ENCODE measurements around the gene ARRDC4. TPM values are rescaled to one million over a fixed set of nuclear protein-coding genes. Genes with fewer than 3 reads are reported as not detected.

The ARRDC4 gene
- total RNA-seq, 2 experiments from 2014 or later: 3.5 TPM

- Mint-ChIP-seq H3K27ac (peak overlapping the region; percentile 64), H3K36me3 (ENCODE audit: low read depth) (peaks cover 4% of the 10 kb centered on the region), H3K27me3 (no peaks in the 10 kb centered on the region), H3K4me3 (peak overlapping the region; percentile 87), H3K9me3 (no peaks in the 10 kb centered on the region), H3K4me1 (ENCODE audit: low read depth) (peaks cover 26% of the 10 kb centered on the region)
- no peak overlapping the region for H3K27ac ChIP-seq (ENCODE audit: low read depth in 1 of 2, low read length in 2 of 2)
- H3K27me3 ChIP-seq (ENCODE audit: control insufficient read depth in 1 of 2, insufficient read depth in 2 of 2, low read length in 2 of 2): no peaks in the 10 kb centered on the region
- H3K36me3 ChIP-seq (ENCODE audit: insufficient read depth, low read length): no peaks in the 10 kb centered on the region
- intact Hi-C loops (cut with DNase I, micrococcal nuclease): no loop called here
- no peak overlapping the region for H3K4me3 ChIP-seq (ENCODE audit: low read length)
- peaks cover 0 to 3% of the 10 kb centered on the region in 2 experiments for H3K9me3 ChIP-seq (ENCODE audit: control insufficient read depth in 1 of 2, insufficient read depth in 1 of 2, low read length in 2 of 2)
- ChIA-PET CTCF (no interaction called here), POLR2A (no interaction called here)
- no peak for ATAC-seq (ENCODE audit: poor library complexity)
- no peak for DNase-seq
- TF ChIP-seq CTCF (IDR thresholded peaks at IDR 0.05): no peak
- peaks cover 14% of the 10 kb centered on the region for H3K4me1 ChIP-seq (ENCODE audit: insufficient read depth, low read length)
Measured at GRCh38 chr15:97962263-97962662, 1.8 kb downstream of the ARRDC4 start.

GRCh38 chr15:97963779-97964178 is 3.3 kb downstream of the ARRDC4 start:
- no peaks in the 10 kb centered on the region for H3K27me3 Mint-ChIP-seq
- ChIA-PET CTCF (no interaction called here), POLR2A (no interaction called here)
- H3K4me1 Mint-ChIP-seq (ENCODE audit: low read depth): peaks cover 26% of the 10 kb centered on the region
- no peaks in the 10 kb centered on the region for H3K27me3 ChIP-seq (ENCODE audit: control insufficient read depth in 1 of 2, insufficient read depth in 2 of 2, low read length in 2 of 2)
- peak overlapping the region; percentile 12 for H3K4me3 Mint-ChIP-seq
- peaks cover 4% of the 10 kb centered on the region for H3K36me3 Mint-ChIP-seq (ENCODE audit: low read depth)
- H3K27ac ChIP-seq (ENCODE audit: low read depth in 1 of 2, low read length in 2 of 2): no peak overlapping the region
- intact Hi-C loops (cut with DNase I, micrococcal nuclease): no loop called here
- H3K4me3 ChIP-seq (ENCODE audit: low read length): no peak overlapping the region
- peaks cover 14% of the 10 kb centered on the region for H3K4me1 ChIP-seq (ENCODE audit: insufficient read depth, low read length)
- no peaks in the 10 kb centered on the region for H3K36me3 ChIP-seq (ENCODE audit: insufficient read depth, low read length)
- H3K9me3 ChIP-seq (ENCODE audit: control insufficient read depth in 1 of 2, insufficient read depth in 1 of 2, low read length in 2 of 2): peaks cover 0 to 3% of the 10 kb centered on the region in 2 experiments
- no peak for DNase-seq
- no peak for TF ChIP-seq CTCF (IDR thresholded peaks at IDR 0.05)
- H3K27ac Mint-ChIP-seq: no peak overlapping the region
- ATAC-seq (ENCODE audit: poor library complexity): no peak
- H3K9me3 Mint-ChIP-seq: no peaks in the 10 kb centered on the region

GRCh38 chr15:97966246-97966645 is 5.7 kb downstream of the ARRDC4 start:
- Histone ChIP-seq H3K27me3 (ENCODE audit: control insufficient read depth in 1 of 2, insufficient read depth in 2 of 2, low read length in 2 of 2) (no peaks in the 10 kb centered on the region), H3K4me1 (ENCODE audit: insufficient read depth, low read length) (peaks cover 5% of the 10 kb centered on the region), H3K4me3 (ENCODE audit: low read length) (no peak overlapping the region), H3K9me3 (ENCODE audit: control insufficient read depth in 1 of 2, insufficient read depth in 1 of 2, low read length in 2 of 2) (peaks cover 0 to 2% of the 10 kb centered on the region in 2 experiments), H3K36me3 (ENCODE audit: insufficient read depth, low read length) (peaks cover 1% of the 10 kb centered on the region), H3K27ac (ENCODE audit: low read depth in 1 of 2, low read length in 2 of 2) (no peak overlapping the region)
- peaks cover 17% of the 10 kb centered on the region for H3K36me3 Mint-ChIP-seq (ENCODE audit: low read depth)
- no peaks in the 10 kb centered on the region for H3K27me3 Mint-ChIP-seq
- H3K9me3 Mint-ChIP-seq: no peaks in the 10 kb centered on the region
- CTCF ChIA-PET: no interaction called here
- POLR2A ChIA-PET: no interaction called here
- no peak for TF ChIP-seq CTCF (IDR thresholded peaks at IDR 0.05)
- H3K4me3 Mint-ChIP-seq: no peak overlapping the region
- ATAC-seq (ENCODE audit: poor library complexity) (no peak), DNase-seq (no peak)
- intact Hi-C loops (cut with DNase I, micrococcal nuclease): no loop called here
- H3K4me1 Mint-ChIP-seq (ENCODE audit: low read depth): peaks cover 12% of the 10 kb centered on the region
- no peak overlapping the region for H3K27ac Mint-ChIP-seq
